Aorta (tissue), 5 donors: ENCODE measurements around the gene STXBP5. TPM values are rescaled to one million over a fixed set of nuclear protein-coding genes. Genes with fewer than 3 reads are reported as not detected.

Source experiments
- ATAC-seq: fragments of 200-7000 bp; cut with Tn5 transposase; one replicate; pipeline ENCODE4 v1.9.1; 2022; ENCODE audit warnings: moderate library complexity; ENCODE audit not compliant: low FRiP score
- DNase-seq, 2 donors: peaks; one replicate each; pipeline ENCODE4 v3.0.0-alpha.2; 2020
- H3K27ac ChIP-seq, 2 donors: one replicate each; pipeline ENCODE4 v1.5.1; 2013; ENCODE audit warnings: low read length in 2 of 2, mild to moderate bottlenecking in 2 of 2, moderate library complexity in 2 of 2, control low read depth in 1 of 2, inconsistent platforms in 1 of 2, low read depth in 1 of 2
- H3K27me3 ChIP-seq, 2 donors: one replicate each; pipeline ENCODE4 v1.6.1; 2013; ENCODE audit warnings: control low read depth in 1 of 2, low read length in 1 of 2, mild to moderate bottlenecking in 1 of 2, moderate library complexity in 1 of 2; ENCODE audit not compliant: insufficient read depth in 2 of 2, control insufficient read depth in 1 of 2
- H3K36me3 ChIP-seq, 2 donors: one replicate each; pipeline ENCODE4 v1.6.1; 2013; ENCODE audit warnings: control low read depth in 1 of 2, low read length in 1 of 2, mild to moderate bottlenecking in 1 of 2; ENCODE audit not compliant: insufficient read depth in 2 of 2, control insufficient read depth in 1 of 2
- H3K4me1 ChIP-seq, 2 donors: one replicate each; pipeline ENCODE4 v1.6.1; 2013; ENCODE audit warnings: low read length in 2 of 2, control low read depth in 1 of 2, mild to moderate bottlenecking in 1 of 2, moderate library complexity in 1 of 2; ENCODE audit not compliant: insufficient read depth in 2 of 2, control insufficient read depth in 1 of 2
- H3K4me3 ChIP-seq, 2 donors: one replicate each; pipeline ENCODE4 v1.5.1; 2013; ENCODE audit warnings: low read length in 2 of 2, control low read depth in 1 of 2, mild to moderate bottlenecking in 1 of 2
- H3K9me3 ChIP-seq: one replicate; pipeline ENCODE4 v1.6.1; 2013; ENCODE audit warnings: mild to moderate bottlenecking, low read length; ENCODE audit not compliant: control insufficient read depth
- WGBS, 2 donors: extraction: QIAGEN DNeasy Blood & Tissue Kit; methylation state at CpG; one replicate each; pipeline ENCODE4 v1.1.7; 2013; 5-methylcytosine and 5-hydroxymethylcytosine counted together
- intact Hi-C, 2 donors: fragments of 100-400 bp; cut with DNase I; formaldehyde crosslinking; loops; one replicate each; pipeline versions ENCODE4 v1.14.2 to v1.15.0; 2022
- polyA plus RNA-seq, 2 donors: library from polyadenylated mRNA; stranded (reverse); fragments of 200-250 nt; gene quantifications; one replicate each; pipeline ENCODE4 v1.2.3, GENCODE V29; 2013
- total RNA-seq, 2 donors: library from RNA; stranded (reverse); fragmentation: NEBNext Ultra II Directional; extraction: Animal tissue kit (Norgen Biotek cat#: 25700); gene quantifications; one replicate each; pipeline ENCODE4 v1.2.1, GENCODE V29; 2021
- donor health status: healthy with polysubstance abuse.
- donor health status: Bipolar disorder and iron deficiency.
- donor health status: DM: no; HTN: no; CAD: no.
- donor health status: DM: no; HTN: no; CAD: no.
- donor health status: DM: yes; HTN: yes; CAD: no.

Gene STXBP5
- total and polyA plus RNA-seq, 4 donors = 7.1 to 28.9 (median 19.9) TPM

- WGBS, 2 donors = 95 to 97% methylated on average over 9 of the region's 9 CpGs
- no peaks in the 10 kb centered on the region for H3K36me3 ChIP-seq
- H3K27ac ChIP-seq = no peak overlapping the region
- H3K4me3 ChIP-seq = no peak overlapping the region
- no peaks in the 10 kb centered on the region for H3K4me1 ChIP-seq
- no peak for DNase-seq
- intact Hi-C loops = no loop called here
- no peaks in the 10 kb centered on the region for H3K9me3 ChIP-seq
- H3K27me3 ChIP-seq = no peaks in the 10 kb centered on the region
- no peak for ATAC-seq
Observed at GRCh38 chr6:147438758-147439528, 234.7 kb downstream of the STXBP5 start.
